ENCODE results near the gene ARHGAP42. TPM values are rescaled to one million over a fixed set of nuclear protein-coding genes. Genes with fewer than 3 reads are reported as not detected.

ARHGAP42 gene
- total and polyA plus RNA-seq, 9 donors, result 4.3 to 11.8 (median 7.0) TPM

DNA sequence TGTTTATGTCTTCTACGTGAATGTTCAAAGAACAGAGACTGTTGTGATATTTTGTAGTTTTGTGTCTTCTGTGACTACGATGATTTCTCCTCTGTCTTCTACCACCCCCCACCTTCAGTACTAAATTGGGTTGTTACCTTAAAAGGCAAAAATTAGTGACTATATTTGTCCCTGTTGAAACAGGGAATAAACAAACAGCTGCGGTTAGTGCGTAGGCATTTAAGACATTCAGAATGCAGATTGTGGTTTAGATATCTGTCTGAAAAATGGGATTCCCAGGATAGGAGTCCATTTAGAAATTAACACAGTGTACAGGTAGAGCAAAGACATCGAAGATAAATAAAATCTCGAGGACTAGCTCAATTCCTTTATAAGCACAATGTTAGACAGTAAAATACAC lies 15.6 kb upstream of the ARHGAP42 start:
- Histone ChIP-seq H3K36me3 (no peaks in the 10 kb centered on the region), H3K4me3 (no peak overlapping the region), H3K27me3 (no peaks in the 10 kb centered on the region), H3K4me1 (ENCODE audit: insufficient read depth) (no peaks in the 10 kb centered on the region), H3K9me3 (no peaks in the 10 kb centered on the region), H3K27ac (no peak overlapping the region)
- no peak for TF ChIP-seq EP300 (IDR thresholded peaks at IDR 0.05)
- no peak for TF ChIP-seq POLR2A (IDR thresholded peaks at IDR 0.05)
- TF ChIP-seq, protein P1, sequence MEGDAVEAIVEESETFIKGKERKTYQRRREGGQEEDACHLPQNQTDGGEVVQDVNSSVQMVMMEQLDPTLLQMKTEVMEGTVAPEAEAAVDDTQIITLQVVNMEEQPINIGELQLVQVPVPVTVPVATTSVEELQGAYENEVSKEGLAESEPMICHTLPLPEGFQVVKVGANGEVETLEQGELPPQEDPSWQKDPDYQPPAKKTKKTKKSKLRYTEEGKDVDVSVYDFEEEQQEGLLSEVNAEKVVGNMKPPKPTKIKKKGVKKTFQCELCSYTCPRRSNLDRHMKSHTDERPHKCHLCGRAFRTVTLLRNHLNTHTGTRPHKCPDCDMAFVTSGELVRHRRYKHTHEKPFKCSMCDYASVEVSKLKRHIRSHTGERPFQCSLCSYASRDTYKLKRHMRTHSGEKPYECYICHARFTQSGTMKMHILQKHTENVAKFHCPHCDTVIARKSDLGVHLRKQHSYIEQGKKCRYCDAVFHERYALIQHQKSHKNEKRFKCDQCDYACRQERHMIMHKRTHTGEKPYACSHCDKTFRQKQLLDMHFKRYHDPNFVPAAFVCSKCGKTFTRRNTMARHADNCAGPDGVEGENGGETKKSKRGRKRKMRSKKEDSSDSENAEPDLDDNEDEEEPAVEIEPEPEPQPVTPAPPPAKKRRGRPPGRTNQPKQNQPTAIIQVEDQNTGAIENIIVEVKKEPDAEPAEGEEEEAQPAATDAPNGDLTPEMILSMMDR (IDR thresholded peaks at IDR 0.05), result no peak
- 84 to 92% (median 90%) methylated on average over 6 of the region's 6 CpGs for WGBS, 3 donors
- intact Hi-C loops (cut with DNase I), result no loop called here
- DNase-seq, result no peak

DNA sequence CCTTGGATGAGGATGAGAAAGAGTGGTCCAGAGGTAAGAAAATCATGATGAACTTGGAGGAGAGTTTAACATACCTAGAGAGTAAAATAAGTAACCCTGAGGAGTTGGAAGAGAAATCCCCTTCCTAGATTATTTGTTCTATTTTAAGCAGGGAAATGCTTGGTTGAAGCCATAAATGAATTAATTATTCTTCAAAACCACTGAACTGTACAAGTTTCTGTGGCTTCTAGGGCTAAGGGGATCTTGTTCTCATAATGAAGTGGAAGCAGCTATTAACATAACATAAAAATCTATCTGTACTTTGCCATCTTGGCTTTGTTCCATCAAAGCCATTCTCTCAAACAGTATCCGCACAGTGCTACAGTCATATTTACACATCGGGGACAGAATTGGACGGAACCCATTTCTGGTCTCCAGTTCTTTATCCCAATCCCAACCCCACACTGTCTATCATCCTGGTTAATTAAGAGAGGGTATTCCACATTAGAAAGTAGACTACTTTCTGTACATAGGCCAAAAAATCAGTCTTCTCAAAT lies 14.5 kb upstream of the ARHGAP42 start:
- Histone ChIP-seq H3K36me3 (no peaks in the 10 kb centered on the region), H3K27ac (no peak overlapping the region), H3K4me1 (ENCODE audit: insufficient read depth) (no peaks in the 10 kb centered on the region), H3K9me3 (no peaks in the 10 kb centered on the region), H3K27me3 (no peaks in the 10 kb centered on the region), H3K4me3 (no peak overlapping the region)
- TF ChIP-seq EP300 (IDR thresholded peaks at IDR 0.05), result no peak
- TF ChIP-seq, protein P1 (IDR thresholded peaks at IDR 0.05), result no peak
- TF ChIP-seq POLR2A (IDR thresholded peaks at IDR 0.05), result no peak
- DNase-seq, result no peak
- WGBS, 3 donors, result 87 to 94% (median 91%) methylated on average over 3 of the region's 3 CpGs
- intact Hi-C loops (cut with DNase I), result no loop called here

DNA sequence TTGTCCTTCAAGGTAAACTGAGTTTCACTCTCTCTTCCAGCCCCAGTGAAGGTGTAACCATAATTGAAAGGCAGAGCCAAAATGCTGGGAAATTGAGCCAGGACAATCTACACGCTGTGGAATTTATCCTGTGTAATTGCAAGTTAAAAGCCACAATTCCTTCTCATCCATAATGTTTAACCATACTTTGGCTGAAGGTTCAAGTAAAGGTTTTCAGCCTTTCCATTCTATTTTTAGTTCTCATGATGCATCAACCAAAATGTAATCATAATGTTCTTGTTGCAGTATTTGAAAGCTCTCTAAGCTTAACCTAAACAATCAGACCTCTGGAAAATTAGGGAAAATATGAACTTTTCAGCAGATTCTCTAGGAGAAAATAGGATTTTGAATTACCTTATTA lies 14.0 kb upstream of the ARHGAP42 start:
- DNase-seq, result no peak
- no peak overlapping the region for H3K4me3 ChIP-seq
- no peaks in the 10 kb centered on the region for H3K27me3 ChIP-seq
- TF ChIP-seq EP300 (IDR thresholded peaks at IDR 0.05) (no peak), POLR2A (IDR thresholded peaks at IDR 0.05) (no peak)
- TF ChIP-seq, protein P1 (IDR thresholded peaks at IDR 0.05), result no peak
- H3K9me3 ChIP-seq, result no peaks in the 10 kb centered on the region
- WGBS, 3 donors, result 69 to 72% (median 69%) methylated on average over 1 of the region's 1 CpG
- intact Hi-C loops (cut with DNase I), result no loop called here
- no peaks in the 10 kb centered on the region for H3K4me1 ChIP-seq (ENCODE audit: insufficient read depth)
- H3K36me3 ChIP-seq, result no peaks in the 10 kb centered on the region
- no peak overlapping the region for H3K27ac ChIP-seq

DNA sequence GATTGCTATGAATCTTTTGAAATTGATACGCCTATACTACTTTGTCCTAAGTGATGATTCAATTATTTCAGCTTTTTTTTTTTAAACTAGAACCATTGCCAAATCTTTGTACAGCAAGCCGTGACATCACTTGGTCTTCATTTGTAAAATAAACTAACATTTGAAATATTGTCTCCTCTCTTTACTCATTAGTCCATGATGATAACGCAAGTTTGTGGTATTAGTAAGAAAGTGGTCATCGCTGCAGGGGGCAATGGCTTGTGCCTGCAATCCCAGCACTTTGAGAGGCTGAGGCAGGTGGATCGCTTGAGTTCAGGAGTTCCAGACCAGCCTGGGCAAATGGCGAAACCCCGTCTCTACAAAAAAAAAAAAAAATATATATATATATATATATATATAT lies 12.9 kb upstream of the ARHGAP42 start:
- no peak for DNase-seq
- TF ChIP-seq POLR2A (IDR thresholded peaks at IDR 0.05) (no peak), EP300 (IDR thresholded peaks at IDR 0.05) (no peak)
- TF ChIP-seq, protein P1 (IDR thresholded peaks at IDR 0.05), result no peak
- Histone ChIP-seq H3K36me3 (no peaks in the 10 kb centered on the region), H3K27me3 (no peaks in the 10 kb centered on the region), H3K27ac (no peak overlapping the region), H3K4me3 (no peak overlapping the region), H3K9me3 (no peaks in the 10 kb centered on the region), H3K4me1 (ENCODE audit: insufficient read depth) (no peaks in the 10 kb centered on the region)
- WGBS, 3 donors, result 94 to 97% (median 97%) methylated on average over 7 of the region's 7 CpGs
- intact Hi-C loops (cut with DNase I), result no loop called here

Measured in ovary (tissue), 9 donors.